ENCODE data around the gene KIF25.
"Not testable (repeated sequence)": the region's sequence is repeated elsewhere in the genome, so short reads cannot be mapped to it uniquely, and the experiment has no call there.

KIF25 gene

GRCh38 chr6:167995731-167996151 lies 1.7 kb upstream of the KIF25 start:
- DNase-seq (ENCODE audit: low spot score) = no peak

DNA sequence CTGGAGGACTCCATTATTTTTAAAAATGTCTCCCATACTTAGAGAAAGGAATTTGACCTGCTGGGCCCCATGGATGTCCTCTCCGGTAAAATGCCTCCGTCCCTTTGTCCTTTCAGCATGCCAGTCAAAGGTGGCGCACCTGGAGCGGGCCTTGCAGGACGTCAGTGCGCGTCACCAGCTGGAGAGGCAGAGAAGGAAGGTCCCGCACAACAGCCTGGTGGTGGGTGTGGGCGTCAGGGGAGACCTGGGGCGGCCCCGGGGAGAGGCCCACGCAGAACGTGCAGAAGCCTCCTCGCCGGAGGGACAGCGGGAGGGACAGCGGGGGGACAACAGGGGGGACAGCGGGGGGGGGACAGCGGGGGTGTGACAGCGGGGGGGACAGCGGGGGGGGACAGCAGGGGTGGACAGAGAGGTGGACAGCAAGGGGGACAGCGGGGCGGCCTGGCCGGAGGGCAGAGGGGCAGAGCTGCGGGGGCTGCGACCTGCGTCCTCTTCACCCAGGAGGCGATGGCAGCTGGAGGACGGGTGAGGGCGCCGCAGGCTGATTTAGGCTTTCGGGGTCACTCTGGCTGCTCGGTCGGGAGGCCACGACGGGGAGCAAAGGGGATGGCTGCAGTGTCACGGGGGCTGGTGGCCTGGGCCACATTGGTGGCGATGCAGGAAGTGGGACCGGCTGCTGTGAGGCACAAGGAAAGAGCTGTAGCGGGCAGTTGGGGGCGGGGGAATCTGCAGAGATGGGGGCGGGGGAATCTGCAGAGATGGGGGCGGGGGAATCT lies 859 bp upstream of the KIF25 start:
- peak; percentile 64 for DNase-seq (ENCODE audit: low spot score)

GRCh38 chr6:167998215-167998614 lies 744 bp downstream of the KIF25 start:
- no peak for DNase-seq (ENCODE audit: low spot score)

- DNase-seq (ENCODE audit: low spot score) = no peak
Observed at GRCh38 chr6:168000198-168001028, 2.9 kb downstream of the KIF25 start.

DNA sequence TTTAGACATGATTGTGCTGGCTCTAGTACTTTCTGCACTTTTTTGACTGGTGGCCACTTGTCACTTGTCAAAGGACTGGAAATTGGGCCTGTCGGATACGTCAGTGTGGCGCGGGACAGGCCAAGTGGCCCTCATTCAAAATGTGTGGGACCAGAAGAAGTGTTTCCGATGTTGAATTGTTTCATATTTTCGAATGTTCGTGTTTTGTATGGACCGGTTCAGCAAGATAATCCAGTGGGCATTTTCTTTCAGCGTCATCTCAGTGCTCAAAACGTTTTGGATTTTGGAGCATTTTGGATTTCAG lies 3.5 kb downstream of the KIF25 start:
- DNase-seq (ENCODE audit: low spot score) = no peak

DNA sequence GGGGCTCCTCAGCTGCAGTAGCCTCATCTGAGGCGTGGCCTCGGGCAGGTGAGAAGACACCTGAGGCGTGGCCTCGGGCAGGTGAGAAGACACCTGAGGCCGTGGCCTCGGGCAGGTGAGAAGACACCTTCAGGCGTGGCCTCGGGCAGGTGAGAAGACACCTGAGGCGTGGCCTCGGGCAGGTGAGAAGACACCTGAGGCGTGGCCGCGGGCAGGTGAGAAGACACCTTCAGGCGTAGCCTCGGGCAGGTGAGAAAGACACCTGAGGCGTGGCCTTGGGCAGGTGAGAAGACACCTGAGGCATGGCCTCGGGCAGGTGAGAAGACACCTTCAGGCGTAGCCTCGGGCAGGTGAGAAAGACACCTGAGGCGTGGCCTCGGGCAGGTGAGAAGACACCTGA lies 4.0 kb downstream of the KIF25 start:
- DNase-seq (ENCODE audit: low spot score) = not testable (repeated sequence)

DNA sequence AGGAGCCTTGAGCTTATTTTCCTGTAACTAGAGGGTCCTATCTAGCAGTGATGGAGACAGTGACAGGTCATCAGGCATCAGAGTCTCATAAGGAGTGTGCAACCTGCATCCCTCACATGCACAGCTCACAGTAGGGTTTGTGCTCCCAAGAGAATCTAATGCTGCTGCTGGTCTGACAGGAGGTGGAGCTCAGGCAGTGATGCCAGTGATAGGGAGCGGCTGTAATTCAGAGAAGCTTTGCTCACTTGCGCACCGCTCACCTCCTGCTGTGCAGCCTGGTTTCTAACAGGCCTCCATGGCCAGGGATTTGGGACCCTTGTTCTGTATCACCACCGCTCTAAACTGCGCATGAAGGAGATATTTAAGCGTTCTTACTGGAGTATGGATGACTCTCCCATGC lies 5.3 kb downstream of the KIF25 start:
- DNase-seq (ENCODE audit: low spot score) = no peak

DNA sequence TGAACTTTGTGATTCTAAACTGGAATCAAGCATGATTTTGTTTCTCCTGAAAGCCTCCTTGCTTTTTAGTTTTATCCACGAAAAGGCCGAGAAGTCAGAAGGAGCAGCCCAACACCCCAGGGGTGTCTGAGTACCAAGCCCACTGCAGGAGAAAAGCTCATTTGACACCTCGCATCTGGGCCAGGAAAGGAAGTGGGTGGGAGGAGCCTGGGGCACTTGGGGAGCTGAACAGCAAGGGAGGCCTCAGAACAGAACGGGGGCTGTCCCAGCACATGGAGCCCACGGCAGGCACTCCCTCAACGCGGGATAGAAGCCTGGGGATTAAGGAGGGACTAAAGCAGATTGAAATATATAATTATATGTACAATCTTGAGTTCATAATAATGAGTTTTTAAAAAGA lies 6.6 kb downstream of the KIF25 start:
- no peak for DNase-seq (ENCODE audit: low spot score)

DNA sequence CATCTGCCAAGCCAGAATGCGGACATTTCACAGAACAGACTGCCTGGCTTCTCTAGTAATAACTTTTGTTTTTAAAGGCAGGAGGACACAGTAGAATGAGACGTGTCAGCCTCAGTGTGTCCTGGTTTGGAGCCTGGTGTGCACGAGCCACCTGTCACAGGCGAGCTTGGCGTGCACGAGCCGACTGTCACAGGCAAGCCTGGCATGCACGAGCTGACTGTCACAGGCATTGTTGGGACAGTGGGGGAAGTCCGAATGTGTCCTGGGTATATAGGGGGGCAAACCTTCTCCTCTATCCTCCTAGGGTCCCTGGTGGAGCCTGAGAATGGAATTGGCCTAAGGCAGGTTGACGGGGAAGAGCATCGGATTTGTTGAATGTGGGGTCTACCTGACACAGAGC lies 7.5 kb downstream of the KIF25 start:
- DNase-seq (ENCODE audit: low spot score) = no peak

- DNase-seq (ENCODE audit: low spot score) = no peak
Observed at GRCh38 chr6:168005796-168006195, 8.3 kb downstream of the KIF25 start.

- no peak for DNase-seq (ENCODE audit: low spot score)
Observed at GRCh38 chr6:168007592-168008338, 10.3 kb downstream of the KIF25 start.

DNA sequence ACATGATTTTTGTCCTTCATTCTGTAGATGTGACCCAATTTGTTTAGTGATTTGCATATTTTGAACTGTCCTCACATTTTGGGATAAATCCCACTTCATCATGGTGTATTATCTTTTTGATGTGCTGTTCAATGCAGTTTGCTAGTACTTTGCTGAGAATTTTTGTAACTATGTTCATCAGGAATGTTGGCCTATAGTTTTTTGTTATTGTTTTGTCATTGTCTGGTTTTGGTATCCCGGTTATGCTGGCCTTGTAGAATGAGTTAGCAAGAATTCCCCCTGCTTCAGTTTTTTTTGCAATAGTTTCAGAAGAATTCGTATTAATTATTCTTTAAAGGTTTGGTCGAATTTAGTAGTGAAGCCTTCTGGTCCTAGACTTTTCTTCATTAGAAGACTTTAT lies 11.9 kb downstream of the KIF25 start:
- no peak for DNase-seq (ENCODE audit: low spot score)

- DNase-seq (ENCODE audit: low spot score) = no peak
Observed at GRCh38 chr6:168011291-168011690, 13.8 kb downstream of the KIF25 start.

GRCh38 chr6:168012431-168013249 lies 15.2 kb downstream of the KIF25 start:
- DNase-seq (ENCODE audit: low spot score) = no peak

GRCh38 chr6:168013250-168013915 lies 15.9 kb downstream of the KIF25 start:
- no peak for DNase-seq (ENCODE audit: low spot score)

GRCh38 chr6:168014428-168014827 lies 17.0 kb downstream of the KIF25 start:
- DNase-seq (ENCODE audit: low spot score) = no peak

DNA sequence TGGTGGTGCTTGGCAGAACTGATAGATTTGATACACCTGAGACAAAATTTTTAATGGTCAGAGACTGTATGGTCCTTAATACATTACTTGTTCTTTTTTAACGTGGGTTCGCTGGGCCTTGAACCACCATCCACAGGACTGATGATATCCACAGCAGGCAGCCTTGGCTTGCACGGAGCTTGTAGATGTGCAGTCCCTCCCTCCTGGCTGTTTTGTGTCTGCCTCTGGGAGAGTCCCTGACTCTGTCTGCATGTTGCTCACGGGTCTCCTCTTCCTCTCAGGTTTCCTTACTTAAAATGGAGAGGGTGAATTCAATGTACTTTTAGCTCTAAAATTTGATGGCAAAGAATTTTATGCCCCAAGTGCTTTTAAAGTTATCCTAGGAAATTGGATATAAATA lies 17.5 kb downstream of the KIF25 start:
- no peak for DNase-seq (ENCODE audit: low spot score)

DNA sequence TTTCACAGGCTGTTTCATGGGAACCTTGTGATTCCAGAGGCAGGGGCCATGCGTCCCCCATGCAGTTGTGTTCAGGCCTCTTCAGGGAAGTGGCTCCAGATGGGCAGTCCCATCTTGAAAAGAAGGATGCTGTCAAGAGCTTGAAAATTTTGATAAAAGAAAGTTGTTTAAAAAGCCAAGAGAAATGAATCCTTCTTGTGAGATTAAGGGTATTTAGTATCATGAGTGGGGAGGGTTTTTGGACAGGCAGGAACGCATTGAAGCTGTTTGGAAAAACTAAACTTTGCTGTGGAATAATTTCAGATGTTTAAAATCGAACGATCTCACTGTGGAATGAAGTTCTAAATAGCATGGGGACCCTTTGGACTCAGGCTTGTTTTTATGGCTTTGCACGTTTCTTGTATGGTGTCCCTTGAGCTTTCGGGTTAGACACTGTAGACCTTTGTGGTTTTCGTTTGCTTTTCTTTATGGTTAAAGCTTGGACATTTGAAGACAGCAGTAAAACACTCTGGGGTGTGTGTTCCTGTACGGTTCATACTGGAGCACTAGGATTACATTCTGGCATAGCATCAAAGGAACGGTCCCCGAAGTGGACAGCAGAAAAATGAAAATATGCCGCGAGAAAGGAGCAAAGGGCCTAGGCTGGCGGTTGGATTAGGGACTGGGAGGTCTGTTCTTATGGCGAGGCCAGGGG lies 18.2 kb downstream of the KIF25 start:
- DNase-seq (ENCODE audit: low spot score) = no peak

DNA sequence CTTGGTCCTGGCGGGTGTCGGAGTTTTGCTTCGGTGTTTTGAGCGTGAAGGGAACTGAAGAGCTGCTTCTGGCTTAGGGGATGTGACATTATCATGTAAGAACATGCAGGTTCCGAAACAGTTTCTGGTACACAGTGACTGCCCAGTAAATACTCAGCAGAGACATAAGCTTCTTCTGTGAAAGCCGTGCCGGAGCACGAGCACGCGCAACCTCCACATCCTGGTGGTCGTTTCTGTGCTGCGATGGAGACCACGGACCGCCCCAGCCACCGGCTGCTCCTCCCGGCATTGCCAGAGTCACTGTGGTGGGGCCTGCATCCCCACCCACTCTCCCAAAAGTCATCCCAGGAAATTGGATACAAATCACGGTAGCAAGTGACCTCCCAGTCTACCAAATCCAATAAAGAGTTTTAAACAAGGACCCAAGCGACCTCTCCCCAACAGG lies 18.7 kb downstream of the KIF25 start:
- no peak for DNase-seq (ENCODE audit: low spot score)

DNA sequence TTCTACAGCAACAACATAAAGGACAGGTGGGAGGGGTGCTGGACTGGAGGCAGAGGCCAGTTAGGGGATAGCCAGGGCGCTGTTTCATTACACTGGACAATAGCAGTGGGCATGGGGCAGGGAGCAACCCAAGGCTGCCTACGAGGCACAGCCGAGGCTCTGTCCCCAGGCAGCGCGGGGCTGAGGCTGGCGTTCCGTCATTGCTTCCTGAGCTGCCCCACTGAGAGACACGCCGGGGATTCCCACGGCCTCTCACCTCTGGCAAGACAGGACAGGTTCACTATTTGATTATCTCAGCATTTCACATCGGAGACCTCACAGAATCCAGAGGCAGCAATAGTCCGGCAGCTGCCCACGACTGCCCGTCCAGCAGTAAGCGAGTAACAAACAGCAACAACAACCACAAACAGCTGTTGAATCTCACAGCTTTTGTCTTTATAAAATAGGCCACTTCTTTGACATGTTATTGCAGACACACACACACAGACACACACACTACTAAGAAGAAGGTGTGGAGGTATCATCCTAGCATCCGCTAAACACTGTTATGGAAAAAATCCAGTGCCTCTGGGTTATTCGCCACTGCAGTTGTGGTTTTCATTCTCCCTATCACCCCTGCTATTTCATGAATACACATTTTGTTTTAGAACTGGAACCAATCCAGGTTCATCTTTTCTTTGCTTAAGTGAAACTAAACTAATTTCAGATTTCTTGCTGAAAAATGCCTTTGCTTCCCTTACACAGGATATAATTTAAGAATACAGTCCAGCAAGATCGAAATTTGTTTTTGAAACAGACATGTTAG lies 19.5 kb downstream of the KIF25 start:
- peak; percentile 43 for DNase-seq (ENCODE audit: low spot score)
